ENCODE measurements around the gene NVL.

GRCh38 chr1:224356685-224357625 is 27.0 kb upstream of the NVL start, which contains the start of gene CNIH4:
- no peak for TF ChIP-seq CTCF (IDR thresholded peaks at IDR 0.05; ENCODE audit: low read length)
- no peak for TF ChIP-seq EZH2phosphoT487 (IDR thresholded peaks at IDR 0.05; ENCODE audit: low read length)
- TF ChIP-seq EZH2 (optimal IDR thresholded peaks at IDR 0.05; ENCODE audit: low read depth, low read length) = no peak
